NCI-H2107 treated with DMSO at 0.1 percent for 48 hours (cell line): ENCODE results near the gene FNDC4.

Experiments used
- DNase-seq: peaks from one replicate; lab custom pipeline; 2025; ENCODE audit not compliant: unreplicated experiment; lab: John Stamatoyannopoulos, UW

Gene FNDC4

DNA sequence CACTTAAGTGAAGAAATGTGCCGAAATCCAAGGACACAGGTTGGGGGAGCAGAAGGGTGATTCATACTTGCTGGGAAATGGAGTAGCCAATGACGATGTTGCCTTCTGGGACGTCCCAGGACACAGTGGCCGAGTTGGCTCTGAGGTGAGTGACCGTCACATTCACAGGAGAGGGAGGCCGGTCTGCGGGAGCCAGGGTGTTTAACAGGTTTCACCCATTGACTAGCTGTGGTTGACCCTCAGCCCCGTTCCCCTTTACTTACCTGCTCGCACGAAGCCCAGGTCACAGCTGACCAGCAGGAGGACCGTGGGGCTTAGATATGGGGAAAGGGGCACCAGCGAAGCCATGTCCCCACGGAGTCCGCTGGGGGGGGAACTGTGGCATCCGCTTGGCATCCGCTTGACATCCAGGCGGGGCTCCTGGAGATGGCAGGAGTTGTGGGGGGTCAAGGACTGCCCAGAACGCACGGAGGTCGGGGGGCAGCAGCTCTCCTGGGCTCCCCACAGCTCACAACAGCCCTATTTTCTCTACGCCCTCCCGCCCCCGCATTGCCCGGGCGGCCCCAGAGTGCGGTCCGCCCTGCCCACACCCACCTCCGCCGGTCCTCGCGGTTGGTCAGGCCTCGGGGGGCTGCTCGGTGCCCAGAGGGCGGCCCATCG lies 586 bp downstream of the FNDC4 start:
- DNase-seq = no peak

DNA sequence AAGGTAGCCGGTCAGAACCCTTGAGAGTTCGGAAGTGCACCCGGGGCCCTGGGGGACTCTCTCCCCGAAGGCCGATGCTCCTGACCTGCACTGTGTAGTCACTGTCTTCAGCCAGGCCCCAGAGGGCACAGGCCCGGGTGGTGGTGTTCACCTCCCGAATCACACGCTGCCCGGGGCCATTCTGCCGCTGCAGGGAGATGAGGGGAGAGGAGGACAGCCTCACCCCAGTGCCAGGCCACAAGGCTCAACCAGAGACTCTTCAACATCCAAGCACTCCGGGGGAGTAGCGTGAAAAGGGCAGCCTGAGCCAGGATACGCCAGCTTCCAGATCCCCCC lies 1.1 kb downstream of the FNDC4 start:
- DNase-seq = no peak

DNA sequence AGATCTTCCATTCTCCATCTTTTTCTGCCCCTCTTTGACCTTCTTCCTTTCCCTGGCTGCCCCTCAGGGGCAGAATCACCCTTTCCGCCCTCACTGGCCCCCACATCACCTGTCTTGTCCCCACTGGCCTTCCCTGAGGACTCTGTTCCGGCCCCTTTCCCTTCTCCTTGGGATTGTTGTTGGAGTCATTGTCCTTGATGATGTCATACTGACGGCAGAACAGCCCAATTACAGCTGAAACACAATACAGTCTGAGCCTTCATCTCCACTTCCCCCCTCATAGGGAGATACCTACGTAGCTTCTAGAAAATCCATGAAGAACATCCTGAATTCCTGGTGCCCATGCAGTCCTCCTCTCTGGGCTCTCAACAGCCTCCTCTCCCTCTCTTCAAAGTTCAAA lies 2.4 kb downstream of the FNDC4 start:
- DNase-seq = no peak

DNA sequence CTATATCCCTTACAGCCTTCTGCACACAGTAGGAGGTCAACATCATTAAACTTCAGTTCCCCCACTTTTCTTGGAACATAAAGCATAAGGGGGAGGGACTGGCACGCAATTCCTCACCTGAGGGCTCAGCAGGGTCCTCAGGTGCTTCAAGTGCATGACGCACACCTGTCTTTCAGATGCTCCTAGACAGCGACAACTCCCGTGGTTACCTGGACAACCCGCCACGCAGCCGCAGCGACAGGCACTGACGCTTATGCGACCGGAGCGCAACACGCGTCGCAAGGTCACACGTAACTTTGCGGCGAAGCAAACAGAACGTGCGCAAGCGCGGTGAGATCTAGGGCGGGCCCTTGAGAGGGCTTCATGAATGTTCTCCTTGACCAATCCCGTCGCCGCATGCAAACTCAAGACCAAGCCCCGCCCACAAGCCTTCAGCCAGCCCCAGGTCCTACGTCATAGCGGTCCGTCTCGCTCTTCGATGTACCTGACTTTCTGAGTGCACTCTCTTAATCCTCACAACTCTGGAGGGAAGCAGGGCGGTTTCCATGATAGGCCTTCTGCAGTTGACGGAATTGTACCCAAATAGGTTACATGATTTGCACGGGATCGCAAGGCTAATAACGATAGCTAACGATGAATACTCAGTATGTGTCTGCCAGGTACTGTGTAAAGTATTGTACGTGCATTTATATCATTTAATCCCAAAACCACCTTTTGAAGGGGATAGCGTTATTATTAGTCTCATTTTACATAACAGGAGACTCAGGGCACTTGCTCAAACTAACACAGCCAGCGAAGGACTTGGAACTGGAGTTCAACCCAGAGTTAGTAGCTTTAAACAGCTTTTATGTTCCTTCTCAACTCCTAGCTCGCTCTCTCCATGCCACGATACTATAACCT lies 5.3 kb downstream of the FNDC4 start, which contains the start of gene IFT172:
Gene IFT172, minus strand, starts transcription at position 246 of the 900 bp plus-strand sequence. Its CDS starts 90 bp downstream, at position 156.
- DNase-seq = peak; percentile 98

DNA sequence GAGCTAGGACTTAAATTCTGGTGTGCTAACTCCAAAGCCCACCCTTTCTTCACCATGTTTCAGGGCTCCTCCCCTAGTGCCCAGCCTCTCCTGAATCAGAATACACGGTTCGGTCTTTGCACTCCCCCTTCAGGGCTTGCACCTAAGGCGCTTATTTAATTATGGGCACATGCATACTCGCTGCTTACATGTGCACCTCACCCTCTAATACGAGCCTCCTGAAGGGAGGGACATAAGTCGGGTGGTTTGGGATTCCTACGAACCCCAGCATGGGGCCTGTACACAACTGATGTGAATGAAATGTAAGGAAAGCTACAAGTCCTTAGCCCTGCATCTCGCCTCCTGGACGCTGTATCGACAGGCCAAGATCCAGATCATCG lies 5.9 kb downstream of the FNDC4 start:
- peak; percentile 23 for DNase-seq

DNA sequence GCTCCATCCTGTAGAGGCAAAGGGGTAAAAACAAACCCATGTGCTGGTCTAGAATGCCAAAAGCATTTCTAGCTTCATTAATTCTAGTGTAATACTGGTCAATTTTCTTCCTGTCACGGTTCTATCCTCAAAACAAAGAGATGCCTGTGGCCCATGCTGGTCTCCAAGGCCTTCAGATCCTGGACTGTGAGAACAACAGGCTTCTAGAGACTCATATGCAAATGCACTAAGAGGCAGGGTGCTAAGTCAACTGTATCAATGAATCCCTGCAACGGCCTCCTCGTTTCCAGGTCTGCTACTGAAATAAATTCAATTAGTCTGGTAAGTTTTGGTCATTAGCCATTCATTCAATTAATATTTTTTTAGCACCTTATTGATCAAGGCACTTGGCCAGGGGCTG lies 9.5 kb downstream of the FNDC4 start:
- DNase-seq = no peak

DNA sequence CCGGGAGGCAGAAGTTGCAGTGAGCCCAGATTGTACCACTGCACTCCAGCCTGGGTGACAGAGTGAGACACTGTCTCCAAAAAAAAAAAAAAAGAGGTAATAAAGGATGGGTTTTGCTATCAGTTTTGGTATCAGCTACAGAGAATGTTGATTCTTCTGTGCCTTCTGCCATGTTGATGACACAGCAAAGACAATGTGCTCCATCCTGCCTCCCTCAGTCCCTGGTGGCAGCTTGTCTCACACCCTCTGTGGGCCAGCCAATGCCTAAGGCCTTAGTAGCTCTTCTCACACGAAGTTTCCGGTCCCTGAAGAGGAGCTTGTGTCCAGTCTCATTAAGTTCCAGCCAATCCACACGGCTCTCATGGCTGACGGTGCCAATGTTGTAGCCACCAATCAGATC lies 23.0 kb downstream of the FNDC4 start:
- no peak for DNase-seq

DNA sequence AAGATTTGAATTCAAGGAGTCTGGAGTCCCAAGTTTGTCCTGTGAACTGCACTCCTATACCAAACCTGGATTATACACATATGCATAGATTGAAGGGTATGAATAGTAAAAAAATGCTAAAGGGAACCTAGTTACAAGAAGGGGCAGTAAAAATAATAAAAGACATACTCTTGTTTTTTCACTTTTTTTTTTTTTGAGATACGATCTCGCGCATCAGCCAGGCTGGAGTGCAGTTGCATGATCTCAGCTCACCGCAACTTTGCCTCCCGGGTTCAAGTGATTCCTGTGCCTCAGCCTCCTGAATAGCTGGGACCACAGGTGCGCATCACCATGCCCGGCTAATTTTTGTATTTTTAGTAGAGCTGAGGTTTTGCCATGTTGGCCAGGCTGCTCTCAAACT lies 30.6 kb downstream of the FNDC4 start:
- DNase-seq = no peak

DNA sequence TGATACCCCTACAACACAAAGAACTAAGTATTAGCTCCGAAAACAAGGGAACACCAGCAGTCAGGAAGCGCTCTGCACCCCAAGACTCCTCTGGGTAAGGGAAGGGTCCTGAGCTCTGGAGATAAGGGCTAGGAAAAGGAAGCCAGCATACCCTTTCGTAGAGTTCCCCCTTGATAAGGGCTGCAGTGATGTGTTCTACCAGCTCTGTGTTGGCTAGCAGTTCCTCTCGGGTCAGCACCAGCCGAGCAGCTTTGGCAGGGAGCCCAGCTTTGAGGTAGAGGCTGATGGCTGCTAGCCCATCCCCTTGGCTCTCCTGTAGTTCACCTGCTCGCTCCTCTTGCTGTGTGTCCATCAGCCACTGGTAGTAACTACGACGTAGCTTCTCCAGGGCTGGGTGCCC lies 33.9 kb downstream of the FNDC4 start:
- no peak for DNase-seq

DNA sequence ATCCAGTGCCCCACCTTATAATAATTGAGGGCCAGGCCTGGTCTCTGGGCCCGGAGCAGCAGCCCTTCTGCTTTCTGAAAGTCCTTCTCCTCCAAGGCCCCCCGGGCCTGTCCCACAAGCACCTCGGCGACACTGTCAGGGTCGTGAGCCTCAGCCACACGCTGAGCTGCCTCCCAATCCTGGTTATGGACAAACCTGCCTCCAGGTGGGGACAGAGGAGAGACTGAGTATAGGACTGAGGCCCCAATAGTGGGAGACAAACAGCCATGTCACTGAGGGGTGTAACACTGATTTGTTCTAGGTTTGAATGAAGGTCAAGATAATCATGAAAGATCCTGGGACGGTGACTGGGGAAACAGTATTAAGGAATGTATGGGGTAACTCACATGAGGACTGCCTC lies 41.0 kb downstream of the FNDC4 start:
- DNase-seq = no peak

DNA sequence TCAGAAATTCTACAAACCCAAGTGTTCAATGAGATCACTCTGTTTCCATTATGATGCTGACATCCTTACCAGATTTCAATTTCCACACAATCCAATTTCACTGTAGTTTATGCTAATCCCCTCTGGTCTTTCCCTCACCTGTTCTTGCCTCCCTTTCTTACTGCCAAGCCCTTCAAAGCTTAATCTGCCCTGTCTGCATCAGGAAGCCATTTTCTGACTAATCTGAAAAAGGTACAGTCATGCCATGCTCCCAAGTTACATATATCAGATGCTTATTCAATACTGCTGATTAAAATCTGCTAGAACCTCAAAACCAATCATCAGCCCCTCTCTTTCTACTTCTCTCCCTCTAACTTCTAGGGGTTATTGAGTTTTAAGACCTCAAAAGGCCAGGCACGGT lies 43.9 kb downstream of the FNDC4 start:
- no peak for DNase-seq

DNA sequence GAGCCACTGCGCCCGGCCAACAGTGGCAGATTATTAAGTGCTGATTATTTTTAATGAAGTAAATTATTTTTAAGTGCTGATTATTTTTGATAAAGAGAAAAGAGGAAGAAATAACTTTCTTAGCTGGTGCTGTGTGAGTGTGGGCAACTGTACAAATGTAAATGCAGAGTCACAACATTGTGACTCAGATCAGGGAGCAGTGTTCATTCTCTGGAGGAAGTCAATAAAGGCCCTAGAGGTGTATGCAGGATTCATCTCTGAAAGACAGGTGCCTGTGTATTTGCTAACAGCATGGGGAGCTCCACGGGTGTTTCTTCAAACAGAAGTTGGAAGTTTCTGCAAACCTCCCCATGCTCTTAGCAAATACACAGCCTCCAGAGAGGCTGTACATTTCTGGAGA lies 46.6 kb downstream of the FNDC4 start:
- DNase-seq = no peak

DNA sequence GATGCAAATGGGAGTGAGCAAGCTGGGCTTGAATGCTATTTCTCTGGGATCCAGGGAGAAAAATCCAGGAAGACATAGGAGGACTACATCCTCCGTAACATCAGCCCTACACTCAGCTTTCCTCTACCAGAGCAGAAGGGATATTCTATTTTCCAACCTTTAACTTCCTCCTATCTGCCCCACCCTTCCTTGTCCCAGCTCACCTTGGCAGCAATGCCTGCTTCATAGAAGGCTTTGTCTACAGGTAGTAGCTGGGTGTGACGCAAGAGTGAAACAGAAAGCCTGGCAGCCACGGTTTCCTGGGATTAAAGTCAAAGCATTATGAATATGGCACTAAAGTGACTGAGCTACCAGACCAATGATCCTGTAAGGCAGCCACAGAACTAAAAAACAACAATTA lies 48.9 kb downstream of the FNDC4 start:
- peak; percentile 28 for DNase-seq

DNA sequence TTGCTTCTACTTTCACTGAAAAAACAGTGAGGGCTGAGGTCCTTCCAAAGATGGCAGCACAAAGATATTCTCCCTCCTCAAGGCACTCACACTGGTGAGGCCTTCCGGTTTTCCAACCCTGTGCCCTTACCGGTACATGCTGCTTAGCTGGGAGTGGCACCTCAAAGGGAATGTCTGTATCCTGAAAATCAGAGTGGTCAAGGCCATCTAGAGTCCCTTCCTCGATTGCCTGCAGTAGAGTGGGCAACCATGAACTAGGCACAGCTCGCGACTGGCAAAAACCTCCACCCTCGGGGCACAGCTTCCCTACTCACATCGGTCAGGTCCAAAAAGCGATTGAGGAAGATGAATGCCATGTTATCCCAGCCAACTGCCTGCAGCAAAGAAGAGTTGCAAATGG lies 49.4 kb downstream of the FNDC4 start:
- no peak for DNase-seq

DNA sequence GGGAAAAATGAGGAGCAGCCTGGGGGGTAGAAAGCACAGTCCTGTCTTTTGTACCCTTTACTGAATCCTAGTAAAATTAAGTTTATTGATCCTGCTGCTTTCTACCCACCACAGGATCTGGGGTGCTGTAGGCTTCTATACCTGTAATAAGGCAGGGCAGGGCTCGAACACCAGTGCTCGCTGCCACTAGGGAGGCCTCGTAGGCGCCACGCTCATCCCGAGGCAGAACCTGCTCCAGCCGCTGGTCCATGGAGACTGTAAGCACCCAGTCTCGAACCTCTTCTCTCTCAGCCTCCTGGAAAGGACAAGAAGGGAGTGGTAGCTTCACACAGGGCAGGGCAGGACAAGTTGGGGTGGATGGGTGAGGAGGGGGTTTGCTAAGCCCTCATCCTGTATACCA lies 49.8 kb downstream of the FNDC4 start:
- DNase-seq = no peak

DNA sequence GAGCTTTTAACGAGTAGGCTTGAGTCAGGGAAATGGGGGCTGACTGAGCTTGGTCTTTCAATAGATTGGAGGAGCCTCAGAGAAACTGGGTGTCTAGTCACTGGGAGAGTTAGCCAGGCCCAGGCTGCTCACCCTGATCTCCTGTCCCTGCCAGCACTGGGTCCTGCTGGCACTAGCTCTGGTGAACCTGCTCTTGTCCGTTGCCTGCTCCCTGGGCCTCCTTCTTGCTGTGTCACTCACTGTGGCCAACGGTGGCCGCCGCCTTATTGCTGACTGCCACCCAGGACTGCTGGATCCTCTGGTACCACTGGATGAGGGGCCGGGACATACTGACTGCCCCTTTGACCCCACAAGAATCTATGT lies 52.1 kb downstream of the FNDC4 start:
- no peak for DNase-seq

DNA sequence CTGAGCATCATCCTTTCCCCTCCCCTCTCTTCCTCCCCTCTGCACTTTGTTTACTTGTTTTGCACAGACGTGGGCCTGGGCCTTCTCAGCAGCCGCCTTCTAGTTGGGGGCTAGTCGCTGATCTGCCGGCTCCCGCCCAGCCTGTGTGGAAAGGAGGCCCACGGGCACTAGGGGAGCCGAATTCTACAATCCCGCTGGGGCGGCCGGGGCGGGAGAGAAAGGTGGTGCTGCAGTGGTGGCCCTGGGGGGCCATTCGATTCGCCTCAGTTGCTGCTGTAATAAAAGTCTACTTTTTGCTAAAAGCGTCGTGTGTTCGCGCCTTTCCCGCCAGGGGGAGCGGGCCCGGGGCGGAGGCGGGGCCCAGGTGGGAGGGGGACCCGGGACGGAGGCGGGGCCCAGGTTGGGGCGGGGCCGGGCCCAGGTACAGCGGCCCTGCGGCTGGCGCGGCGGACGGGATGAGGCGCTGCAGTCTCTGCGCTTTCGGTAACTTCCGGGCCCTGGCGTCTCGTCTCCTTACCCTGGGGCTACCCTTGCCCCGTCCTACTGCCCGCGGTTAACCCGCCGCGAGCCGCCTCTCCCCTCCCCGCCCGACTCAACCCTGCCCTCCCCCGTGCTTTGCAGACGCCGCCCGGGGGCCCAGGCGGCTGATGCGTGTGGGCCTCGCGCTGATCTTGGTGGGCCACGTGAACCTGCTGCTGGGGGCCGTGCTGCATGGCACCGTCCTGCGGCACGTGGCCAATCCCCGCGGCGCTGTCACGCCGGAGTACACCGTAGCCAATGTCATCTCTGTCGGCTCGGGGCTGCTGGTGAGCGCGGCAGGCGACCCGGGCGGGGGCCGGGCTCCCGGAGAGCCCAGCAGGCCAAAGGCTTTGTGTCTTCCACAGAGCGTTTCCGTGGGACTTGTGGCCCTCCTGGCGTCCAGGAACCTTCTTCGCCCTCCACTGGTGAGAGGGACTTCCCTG lies 52.8 kb downstream of the FNDC4 start, which contains the start of gene KRTCAP3:
Gene KRTCAP3, plus strand, starts transcription at position 424 of the 962 bp plus-strand sequence. Its CDS starts 32 bp downstream, at position 456.
- DNase-seq = no peak
